H7 (cell line): ENCODE measurements around the gene HOXD11. TPM values are rescaled to one million over a fixed set of nuclear protein-coding genes. Genes with fewer than 3 reads are reported as not detected.
A peak's percentile ranks its signal among the peaks of the same experiment; 100 is the strongest.

Experiments
- DNase-seq: peaks from one replicate; pipeline ENCODE4 v3.0.0; 2012
- H3K27me3 ChIP-seq: 2 replicates; pipeline ENCODE4 v1.6.0; 2011; ENCODE audit warnings: mild to moderate bottlenecking, low read length; ENCODE audit not compliant: control insufficient read depth, insufficient read depth
- H3K36me3 ChIP-seq: replicated peaks from 2 replicates; pipeline ENCODE4 v1.5.1; 2011; ENCODE audit warnings: low read length; ENCODE audit not compliant: control insufficient read depth, insufficient read depth
- H3K4me3 ChIP-seq: 2 replicates; pipeline ENCODE4 v1.5.1; 2011; ENCODE audit warnings: low read depth, mild to moderate bottlenecking, control low read depth, low read length, moderate library complexity; ENCODE audit not compliant: insufficient read depth
- total RNA-seq: library from RNA; depleted of rRNA; stranded (reverse); fragments of >200 nt; shearing (Covaris generic); gene quantifications from 2 replicates; pipeline ENCODE4 v1.2.3, GENCODE V29; 2014

The HOXD11 gene
- total RNA-seq, 1 experiment from 2014 or later: not detected

GRCh38 chr2:176095421-176095820 lies 11.7 kb upstream of the HOXD11 start:
- no peak overlapping the region for H3K4me3 ChIP-seq
- no peak for DNase-seq
- peaks cover 92% of the 10 kb centered on the region for H3K27me3 ChIP-seq

GRCh38 chr2:176096243-176096985 lies 10.7 kb upstream of the HOXD11 start:
- no peak for DNase-seq
- Histone ChIP-seq H3K27me3 (peaks cover 92% of the 10 kb centered on the region), H3K36me3 (no peaks in the 10 kb centered on the region), H3K4me3 (peak overlapping the region; percentile 46)

More at GRCh38 chr2:176095421-176095820, 11.7 kb upstream of the HOXD11 start:
- no peaks in the 10 kb centered on the region for H3K36me3 ChIP-seq

GRCh38 chr2:176096986-176097819 lies 9.9 kb upstream of the HOXD11 start:
- peak; percentile 95 for DNase-seq
- Histone ChIP-seq H3K27me3 (peaks cover 92% of the 10 kb centered on the region), H3K4me3 (peak overlapping the region; percentile 46), H3K36me3 (no peaks in the 10 kb centered on the region)

GRCh38 chr2:176097820-176098365 lies 9.2 kb upstream of the HOXD11 start:
- no peak for DNase-seq
- H3K27me3 ChIP-seq: peaks cover 97% of the 10 kb centered on the region
- H3K4me3 ChIP-seq: peak overlapping the region; percentile 19
- H3K36me3 ChIP-seq: no peaks in the 10 kb centered on the region

- DNase-seq: peak; percentile 76
- Histone ChIP-seq H3K4me3 (peak overlapping the region; percentile 24), H3K36me3 (no peaks in the 10 kb centered on the region), H3K27me3 (peaks cover 97% of the 10 kb centered on the region)
Measured at GRCh38 chr2:176098366-176099158, 8.5 kb upstream of the HOXD11 start.

- Histone ChIP-seq H3K36me3 (no peaks in the 10 kb centered on the region), H3K4me3 (no peak overlapping the region), H3K27me3 (peaks cover 97% of the 10 kb centered on the region)
- DNase-seq: peak; percentile 50
Measured at GRCh38 chr2:176099159-176099727, 7.8 kb upstream of the HOXD11 start.

GRCh38 chr2:176099728-176100546 lies 7.1 kb upstream of the HOXD11 start, which contains the start of gene HOXD12:
HOXD12 (plus strand) TSS chr2:176099795; CDS start chr2:176099802, 7 bp downstream.
- DNase-seq: peak; percentile 73
- H3K4me3 ChIP-seq: peak within 1 kb of the TSS; percentile 24
- H3K27me3 ChIP-seq: peaks cover 97% of the 10 kb centered on the region
- no peaks in the 10 kb centered on the region for H3K36me3 ChIP-seq

- Histone ChIP-seq H3K27me3 (peaks cover 97% of the 10 kb centered on the region), H3K4me3 (no peak overlapping the region)
- DNase-seq: peak; percentile 47
Measured at GRCh38 chr2:176100547-176101140, 6.4 kb upstream of the HOXD11 start.

GRCh38 chr2:176101216-176101830 lies 5.8 kb upstream of the HOXD11 start:
- H3K36me3 ChIP-seq: no peaks in the 10 kb centered on the region
- no peak for DNase-seq
- peaks cover 97% of the 10 kb centered on the region for H3K27me3 ChIP-seq
- no peak overlapping the region for H3K4me3 ChIP-seq

More at GRCh38 chr2:176100547-176101140, 6.4 kb upstream of the HOXD11 start:
- no peaks in the 10 kb centered on the region for H3K36me3 ChIP-seq

GRCh38 chr2:176101842-176102241 lies 5.2 kb upstream of the HOXD11 start:
- DNase-seq: no peak
- H3K27me3 ChIP-seq: peaks cover 96% of the 10 kb centered on the region

GRCh38 chr2:176102309-176102866 lies 4.7 kb upstream of the HOXD11 start:
- DNase-seq: no peak
- peaks cover 99% of the 10 kb centered on the region for H3K27me3 ChIP-seq
- no peak overlapping the region for H3K4me3 ChIP-seq
- no peaks in the 10 kb centered on the region for H3K36me3 ChIP-seq

More at GRCh38 chr2:176101842-176102241, 5.2 kb upstream of the HOXD11 start:
- Histone ChIP-seq H3K36me3 (no peaks in the 10 kb centered on the region), H3K4me3 (no peak overlapping the region)

- Histone ChIP-seq H3K4me3 (no peak overlapping the region), H3K27me3 (peaks cover 98% of the 10 kb centered on the region), H3K36me3 (no peaks in the 10 kb centered on the region)
- no peak for DNase-seq
Measured at GRCh38 chr2:176103194-176103593, 3.9 kb upstream of the HOXD11 start.
